ENCODE measurements around the gene SRRM4. TPM values are rescaled to one million over a fixed set of nuclear protein-coding genes. Genes with fewer than 3 reads are reported as not detected.
"Not testable (repeated sequence)": the region's sequence is repeated elsewhere in the genome, so short reads cannot be mapped to it uniquely, and the experiment has no call there.

Gene SRRM4
- total RNA-seq, 1 donor from 2014 or later, result not detected

GRCh38 chr12:118999107-118999506, 17.8 kb downstream of the SRRM4 start:
- no peak for ATAC-seq
- H3K27me3 ChIP-seq (ENCODE audit: low read depth), result peaks cover 8% of the 10 kb centered on the region
- no peak for TF ChIP-seq CTCF (IDR thresholded peaks at IDR 0.05)
- intact Hi-C loops (cut with DNase I), result no loop called here
- H3K27ac ChIP-seq, result no peak overlapping the region
- no peaks in the 10 kb centered on the region for H3K9me3 ChIP-seq
- H3K4me1 ChIP-seq, result no peaks in the 10 kb centered on the region
- DNase-seq, result no peak
- no peak overlapping the region for H3K4me3 ChIP-seq
- no peaks in the 10 kb centered on the region for H3K36me3 ChIP-seq

GRCh38 chr12:119005085-119005484, 23.7 kb downstream of the SRRM4 start:
- ATAC-seq (no peak), DNase-seq (no peak)
- no peak for TF ChIP-seq CTCF (IDR thresholded peaks at IDR 0.05)
- H3K36me3 ChIP-seq, result no peaks in the 10 kb centered on the region
- H3K27me3 ChIP-seq (ENCODE audit: low read depth), result peaks cover 31% of the 10 kb centered on the region
- no peak overlapping the region for H3K27ac ChIP-seq
- H3K4me1 ChIP-seq, result no peaks in the 10 kb centered on the region
- H3K4me3 ChIP-seq, result no peak overlapping the region
- intact Hi-C loops (cut with DNase I), result no loop called here
- no peaks in the 10 kb centered on the region for H3K9me3 ChIP-seq

- H3K36me3 ChIP-seq, result no peaks in the 10 kb centered on the region
- H3K4me1 ChIP-seq, result no peaks in the 10 kb centered on the region
- no peak overlapping the region for H3K4me3 ChIP-seq
- TF ChIP-seq CTCF (IDR thresholded peaks at IDR 0.05), result no peak
- H3K27ac ChIP-seq, result no peak overlapping the region
- peaks cover 31% of the 10 kb centered on the region for H3K27me3 ChIP-seq (ENCODE audit: low read depth)
- DNase-seq, result no peak
- ATAC-seq, result no peak
- no peaks in the 10 kb centered on the region for H3K9me3 ChIP-seq
- intact Hi-C loops (cut with DNase I), result no loop called here
Observed at GRCh38 chr12:119005913-119006312, 24.6 kb downstream of the SRRM4 start.

- DNase-seq (no peak), ATAC-seq (no peak)
- no peak overlapping the region for H3K4me3 ChIP-seq
- H3K36me3 ChIP-seq, result no peaks in the 10 kb centered on the region
- no peak for TF ChIP-seq CTCF (IDR thresholded peaks at IDR 0.05)
- intact Hi-C loops (cut with DNase I), result no loop called here
- H3K4me1 ChIP-seq, result no peaks in the 10 kb centered on the region
- H3K27ac ChIP-seq, result no peak overlapping the region
- no peaks in the 10 kb centered on the region for H3K9me3 ChIP-seq
- H3K27me3 ChIP-seq (ENCODE audit: low read depth), result peaks cover 31% of the 10 kb centered on the region
Observed at GRCh38 chr12:119006746-119007145, 25.4 kb downstream of the SRRM4 start.

- H3K4me1 ChIP-seq; H3K36me3 ChIP-seq; DNase-seq; H3K27ac ChIP-seq; H3K9me3 ChIP-seq; H3K4me3 ChIP-seq; intact Hi-C loops (cut with DNase I): not testable (repeated sequence)
- H3K27me3 ChIP-seq (ENCODE audit: low read depth), result peaks cover 26% of the 10 kb centered on the region
- peak; percentile 34 to 44 for ATAC-seq
Observed at GRCh38 chr12:119008273-119008672, 26.9 kb downstream of the SRRM4 start.

GRCh38 chr12:119008691-119009221, 27.4 kb downstream of the SRRM4 start:
- no peak for ATAC-seq
- Histone ChIP-seq H3K36me3 (no peaks in the 10 kb centered on the region), H3K27ac (no peak overlapping the region), H3K27me3 (ENCODE audit: low read depth) (peaks cover 26% of the 10 kb centered on the region), H3K4me3 (no peak overlapping the region), H3K9me3 (no peaks in the 10 kb centered on the region), H3K4me1 (no peaks in the 10 kb centered on the region)
- intact Hi-C loops (cut with DNase I), result no loop called here
- no peak for TF ChIP-seq CTCF (IDR thresholded peaks at IDR 0.05)
- DNase-seq, result no peak
